ENCODE results near the gene TFEB.

DNA sequence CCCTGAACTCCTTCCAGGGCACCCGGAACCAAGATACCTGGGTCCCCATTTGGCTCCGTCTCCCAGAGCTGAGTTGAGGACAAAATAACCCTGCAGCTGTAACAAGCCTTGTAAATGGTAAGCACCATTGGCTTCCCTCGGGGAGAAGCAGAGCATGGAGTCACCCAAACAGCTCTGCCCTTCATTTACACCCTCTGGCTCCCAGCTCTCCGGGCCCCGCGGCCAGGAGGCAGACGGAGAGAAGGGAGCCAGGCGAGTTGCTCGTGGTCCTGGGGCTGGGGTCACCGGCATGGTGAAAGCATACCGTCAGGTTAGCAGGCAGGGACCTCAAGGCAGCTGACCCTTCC lies 2.1 kb downstream of the TFEB start:
- TF ChIP-seq CTCF (IDR thresholded peaks at IDR 0.05; ENCODE audit: extremely low read depth in 1 of 2, insufficient read depth in 1 of 2, low read depth in 1 of 2, low read length in 2 of 2), result no peak
- TF ChIP-seq POLR2A (IDR thresholded peaks at IDR 0.05; ENCODE audit: low read depth, low read length), result no peak
- TF ChIP-seq POLR2AphosphoS5 (IDR thresholded peaks at IDR 0.05; ENCODE audit: insufficient read depth, low read depth, low read length), result no peak
- TF ChIP-seq EZH2 (IDR thresholded peaks at IDR 0.05; ENCODE audit: borderline replicate concordance, low read depth, low read length, severe bottlenecking), result no peak
- TF ChIP-seq MYC (IDR thresholded peaks at IDR 0.05; ENCODE audit: low read depth, low read length), result no peak
- no peak for TF ChIP-seq JUN (IDR thresholded peaks at IDR 0.05; ENCODE audit: borderline replicate concordance, insufficient read depth, insufficient read length, low read depth)
- TF ChIP-seq, protein P1, sequence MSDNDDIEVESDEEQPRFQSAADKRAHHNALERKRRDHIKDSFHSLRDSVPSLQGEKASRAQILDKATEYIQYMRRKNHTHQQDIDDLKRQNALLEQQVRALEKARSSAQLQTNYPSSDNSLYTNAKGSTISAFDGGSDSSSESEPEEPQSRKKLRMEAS (IDR thresholded peaks at IDR 0.05; ENCODE audit: insufficient read depth, insufficient read length), result no peak
- TF ChIP-seq FOS (IDR thresholded peaks at IDR 0.05; ENCODE audit: borderline replicate concordance, insufficient read depth, low read length), result no peak

All from endothelial cell of umbilical vein (primary cell).